OCI-LY7 (cell line): Measurements from ENCODE around the gene CST9. TPM values are rescaled to one million over a fixed set of nuclear protein-coding genes. Genes with fewer than 3 reads are reported as not detected.

ENCODE experiments used
- BruUV-seq: library from RNA; stranded (reverse); fragments of 400-500 nt; replicated peaks from 2 replicates; lab custom pipeline; 2021; lab: Mats Ljungman, UMichigan
- CTCF ChIA-PET: fragments of 300-600 bp; sonication (Branson Sonifier 250); formaldehyde crosslinking; loops from one replicate; lab custom pipeline; 2022; ENCODE audit warnings: antibody characterized with exemption; ENCODE audit not compliant: unreplicated experiment; lab: Charles Lee
- POLR2A ChIA-PET: fragments of 300-600 bp; sonication (Branson Sonifier 250); formaldehyde crosslinking; loops from one replicate; lab custom pipeline; 2022; ENCODE audit warnings: antibody characterized with exemption; lab: Charles Lee
- DNase-seq: peaks from one replicate; pipeline ENCODE4 v3.0.0-alpha.2; 2015; ENCODE audit warnings: low spot score
- H2AFZ ChIP-seq: fragments of 200-600 bp; sonication (generic), shearing (Covaris generic); 2 replicates; pipeline ENCODE4 v1.6.1; 2014; ENCODE audit warnings: mild to moderate bottlenecking, antibody characterized with exemption, low read length, moderate library complexity
- H3K27ac ChIP-seq: fragments of 200-600 bp; sonication (generic); 2 replicates; pipeline ENCODE4 v1.5.1; 2014; ENCODE audit warnings: mixed run types, low read depth, mild to moderate bottlenecking, moderate library complexity, low read length, inconsistent platforms; ENCODE audit not compliant: poor library complexity, severe bottlenecking
- H3K36me3 ChIP-seq: fragments of 200-600 bp; sonication (generic); 2 replicates; pipeline ENCODE4 v1.6.1; 2014; ENCODE audit warnings: mild to moderate bottlenecking, antibody characterized with exemption, low read length, moderate library complexity, mixed read lengths; ENCODE audit not compliant: insufficient read depth
- H3K4me1 ChIP-seq: fragments of 200-600 bp; sonication (generic); 2 replicates; pipeline ENCODE4 v1.5.1; 2014; ENCODE audit warnings: mild to moderate bottlenecking, low read length; ENCODE audit not compliant: insufficient read depth, poor library complexity, severe bottlenecking
- H3K4me2 ChIP-seq: fragments of 200-600 bp; sonication (generic); 2 replicates; pipeline ENCODE4 v1.6.1; 2014; ENCODE audit warnings: mild to moderate bottlenecking, low read length
- H3K4me3 ChIP-seq: fragments of 200-600 bp; sonication (generic); 2 replicates; pipeline ENCODE4 v1.5.1; 2014; ENCODE audit warnings: mild to moderate bottlenecking, low read depth, low read length; ENCODE audit not compliant: poor library complexity, severe bottlenecking
- H3K79me2 ChIP-seq: fragments of 200-600 bp; sonication (generic); 2 replicates; pipeline ENCODE4 v1.6.1; 2016; ENCODE audit warnings: low read depth, mild to moderate bottlenecking, low read length, moderate library complexity, mixed read lengths; ENCODE audit not compliant: insufficient read depth
- H3K9me2 ChIP-seq: fragments of 200-600 bp; sonication (generic); 2 replicates; pipeline ENCODE4 v1.6.1; 2016; ENCODE audit warnings: mild to moderate bottlenecking, low read length, mixed read lengths; ENCODE audit not compliant: insufficient read depth
- H3K9me3 ChIP-seq: fragments of 200-600 bp; sonication (generic); 2 replicates; pipeline ENCODE4 v1.6.1; 2014; ENCODE audit warnings: mild to moderate bottlenecking, mixed run types, low read length, mixed read lengths
- H4K20me1 ChIP-seq: fragments of 200-600 bp; sonication (generic); 2 replicates; pipeline ENCODE4 v1.6.1; 2014; ENCODE audit warnings: mild to moderate bottlenecking, antibody characterized with exemption, low read length, moderate library complexity, mixed read lengths; ENCODE audit not compliant: insufficient read depth
- CTCF ChIP-seq: fragments of 200-600 bp; sonication (generic); conservative IDR thresholded peaks from 2 replicates; pipeline ENCODE4 v1.5.1; 2014; ENCODE audit warnings: mild to moderate bottlenecking, antibody characterized with exemption, low read length, moderate library complexity, mixed read lengths
- EZH2phosphoT487 ChIP-seq: fragments of 200-600 bp; sonication (generic); IDR thresholded peaks from 2 replicates; pipeline ENCODE4 v1.6.1; 2018; ENCODE audit warnings: low read depth, borderline replicate concordance, mild to moderate bottlenecking, mixed run types, antibody characterized with exemption, low read length, moderate library complexity, mixed read lengths
- intact Hi-C: fragments of 100-400 bp; cut with micrococcal nuclease; formaldehyde crosslinking; loops from one replicate; pipeline ENCODE4 v1.10.0; 2022; ENCODE audit not compliant: unreplicated experiment
- total RNA-seq, 2 experiments: library from RNA; depleted of rRNA in 1 of 2; stranded (reverse); fragments of >200 nt in 1 of 2; shearing (Covaris generic) in 1 of 2; gene quantifications; 2 replicates each; pipeline ENCODE4 v1.2.3, GENCODE V29; 2014 to 2022

Gene CST9
- total RNA-seq, 2 experiments from 2014 or later = not detected

DNA sequence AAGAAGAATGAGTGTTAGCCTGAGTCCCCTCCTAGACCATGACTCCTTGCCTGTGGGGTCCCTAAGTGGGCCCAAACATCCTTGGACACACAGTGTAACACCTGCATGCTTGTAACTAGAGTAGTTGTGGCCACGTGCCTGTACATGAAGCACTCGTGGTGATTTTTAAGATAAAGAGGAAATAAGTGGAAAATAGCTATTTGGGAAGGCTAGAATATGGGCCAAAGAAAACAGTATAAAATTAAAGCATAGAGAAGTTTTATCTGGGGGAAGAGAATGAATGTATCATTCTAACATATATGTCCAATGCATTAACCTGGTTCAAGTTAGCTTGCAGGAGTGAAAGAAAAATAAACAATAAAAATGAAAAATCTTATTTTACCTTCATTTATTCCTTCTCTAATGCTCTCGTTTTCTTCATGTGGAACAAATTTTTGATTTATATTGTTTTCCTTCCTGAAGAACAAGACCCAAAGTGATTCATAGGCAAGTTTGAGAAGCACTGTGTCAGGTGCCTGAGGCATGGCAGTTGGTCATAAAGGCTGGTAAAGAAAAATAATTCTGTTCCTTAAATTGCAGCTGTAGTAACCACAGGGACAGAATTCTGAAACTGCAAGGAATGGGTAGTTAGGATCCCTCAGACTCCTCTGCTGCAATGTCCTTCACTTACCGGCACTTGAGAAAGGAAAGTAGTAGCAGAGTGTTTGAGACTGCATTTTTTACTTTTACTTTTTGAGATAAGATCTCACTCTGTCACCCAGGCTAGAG lies 40.6 kb upstream of the CST9 start:
- Histone ChIP-seq H3K27ac (no peak overlapping the region), H4K20me1 (no peaks in the 10 kb centered on the region), H3K36me3 (no peaks in the 10 kb centered on the region), H2AFZ (no peak overlapping the region), H3K9me2 (no peaks in the 10 kb centered on the region), H3K4me3 (no peak overlapping the region), H3K79me2 (no peaks in the 10 kb centered on the region), H3K9me3 (no peaks in the 10 kb centered on the region), H3K4me2 (no peak overlapping the region), H3K4me1 (no peaks in the 10 kb centered on the region)
- BruUV-seq = no TSS peak
- DNase-seq = no peak
- ChIA-PET CTCF (no interaction called here), POLR2A (no interaction called here)
- TF ChIP-seq CTCF (no peak), EZH2phosphoT487 (no peak)
- intact Hi-C loops = no loop called here

GRCh38 chr20:23645575-23645974 lies 39.9 kb upstream of the CST9 start:
- no peak for DNase-seq
- no peak overlapping the region for H2AFZ ChIP-seq
- POLR2A ChIA-PET = no interaction called here
- H3K9me3 ChIP-seq = no peaks in the 10 kb centered on the region
- H4K20me1 ChIP-seq = no peaks in the 10 kb centered on the region
- no peak overlapping the region for H3K4me3 ChIP-seq
- CTCF ChIA-PET = no interaction called here
- no peaks in the 10 kb centered on the region for H3K4me1 ChIP-seq
- H3K4me2 ChIP-seq = no peak overlapping the region
- H3K9me2 ChIP-seq = no peaks in the 10 kb centered on the region
- H3K79me2 ChIP-seq = no peaks in the 10 kb centered on the region
- no TSS peak for BruUV-seq
- intact Hi-C loops = no loop called here
- no peaks in the 10 kb centered on the region for H3K36me3 ChIP-seq
- H3K27ac ChIP-seq = no peak overlapping the region
- TF ChIP-seq CTCF (no peak), EZH2phosphoT487 (no peak)

DNA sequence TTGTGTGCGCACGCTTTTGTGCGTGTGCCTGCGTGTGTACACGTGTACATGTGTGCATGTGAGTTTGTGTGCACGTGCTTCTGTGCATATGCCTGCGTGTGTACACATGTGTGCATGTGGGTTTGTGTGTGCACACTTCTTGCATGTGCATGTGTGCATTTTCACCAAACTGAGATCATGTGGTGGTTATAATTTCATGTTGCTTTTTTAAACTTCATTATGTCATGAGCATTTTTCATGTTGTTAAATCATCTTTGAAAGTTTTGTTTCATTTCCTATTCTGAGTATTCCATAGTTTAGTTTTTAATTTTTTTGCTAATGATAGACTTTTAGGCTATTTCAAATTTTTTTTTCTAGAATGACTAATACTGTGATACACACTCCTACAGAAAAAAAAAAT lies 38.4 kb upstream of the CST9 start:
- Histone ChIP-seq H3K4me2 (no peak overlapping the region), H3K36me3 (no peaks in the 10 kb centered on the region), H3K27ac (no peak overlapping the region), H3K9me3 (no peaks in the 10 kb centered on the region), H3K4me3 (no peak overlapping the region), H4K20me1 (no peaks in the 10 kb centered on the region), H3K79me2 (no peaks in the 10 kb centered on the region), H3K4me1 (no peaks in the 10 kb centered on the region), H3K9me2 (no peaks in the 10 kb centered on the region), H2AFZ (no peak overlapping the region)
- BruUV-seq = no TSS peak
- intact Hi-C loops = no loop called here
- ChIA-PET POLR2A (interaction anchor here (0.9 kb wide), 1 partner anchor 389 kb away, joined by 3 read pairs; no protein-coding TSS in a partner anchor), CTCF (no interaction called here)
- DNase-seq = no peak
- no peak for TF ChIP-seq EZH2phosphoT487
- no peak for TF ChIP-seq CTCF
